ENCODE measurements around the gene RIPK4. TPM values are rescaled to one million over a fixed set of nuclear protein-coding genes. Genes with fewer than 3 reads are reported as not detected.

RIPK4 gene
- total and polyA plus RNA-seq, 2 of the 13 experiments (the other 11 are each of a cell fraction or from before 2014, with no cell fraction given), result 3.1 to 4.9 TPM

DNA sequence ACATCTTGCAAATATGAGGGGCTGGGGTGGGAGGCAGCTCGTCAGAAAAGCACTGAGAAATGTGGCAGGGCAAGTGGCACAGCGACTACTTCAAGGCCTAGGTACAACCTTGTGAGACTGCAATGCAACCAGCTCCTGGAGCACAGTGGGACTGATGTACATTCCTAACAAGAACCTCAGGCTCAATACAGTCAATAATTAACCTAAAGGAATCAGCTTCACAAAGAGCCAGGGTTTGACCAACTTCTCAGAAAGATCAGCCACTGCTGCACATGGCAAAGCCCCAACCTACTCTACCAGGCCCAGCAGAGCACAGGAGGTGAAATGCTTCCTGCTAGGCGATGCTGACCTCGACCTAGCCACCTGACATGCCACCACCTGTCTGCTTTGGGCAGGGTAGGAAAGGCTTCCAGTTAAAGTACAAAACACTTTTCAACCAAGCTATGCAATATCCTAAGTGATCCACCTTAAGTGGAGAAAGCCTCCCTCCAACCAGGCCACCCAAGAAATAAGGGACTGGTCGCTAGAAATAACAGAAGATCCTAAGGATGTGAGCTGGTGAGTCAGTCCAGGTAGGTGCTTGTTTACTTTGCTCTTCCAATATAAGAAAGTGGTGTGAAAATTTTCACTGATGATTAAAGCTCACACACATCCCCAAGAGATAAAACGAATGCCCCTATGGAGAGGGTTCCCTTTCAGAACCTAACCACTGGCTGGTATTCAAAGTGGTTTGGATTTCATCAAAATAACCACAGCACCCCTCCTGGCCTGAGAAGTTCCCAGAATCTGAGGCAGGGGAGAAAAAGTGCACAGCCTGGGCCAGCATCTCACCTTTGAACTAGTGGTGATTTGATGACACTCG is 2.1 kb downstream of the RIPK4 start (continued):
- TF ChIP-seq RFX1 (IDR thresholded peaks at IDR 0.05) (no peak), NR2F6 (IDR thresholded peaks at IDR 0.05) (no peak; the same call in 1 of the 2 replicates), NR2F6 (CRISPR knock-in tag; IDR thresholded peaks at IDR 0.05) (peak; percentile 44; the same call in 1 of the 2 replicates), GTF3A (CRISPR knock-in tag; conservative IDR thresholded peaks at IDR 0.05) (no peak), HNF4G (IDR thresholded peaks at IDR 0.05; ENCODE audit: borderline replicate concordance, low read depth, low read length) (no peak), HNF4G (CRISPR knock-in tag; IDR thresholded peaks at IDR 0.05; ENCODE audit: borderline replicate concordance, low read depth) (no peak), ZC3H4 (CRISPR knock-in tag; IDR thresholded peaks at IDR 0.05; ENCODE audit: borderline replicate concordance) (no peak), ZNF224 (CRISPR knock-in tag; IDR thresholded peaks at IDR 0.05) (no peak), SAP130 (CRISPR knock-in tag; IDR thresholded peaks at IDR 0.05; ENCODE audit: low read depth) (peak; percentile 72), HOXD1 (CRISPR knock-in tag; IDR thresholded peaks at IDR 0.05) (no peak), ASH2L (IDR thresholded peaks at IDR 0.05; ENCODE audit: insufficient read length, low read depth, low read length) (peak; percentile 1), FOXO1 (CRISPR knock-in tag; IDR thresholded peaks at IDR 0.05) (no peak), ZNF350 (CRISPR knock-in tag; IDR thresholded peaks at IDR 0.05; ENCODE audit: borderline replicate concordance, low read depth) (peak; percentile 4; the same call in 1 of the 2 replicates), SSRP1 (CRISPR knock-in tag; IDR thresholded peaks at IDR 0.05) (no peak), SOX13 (IDR thresholded peaks at IDR 0.05) (no peak), SOX13 (CRISPR knock-in tag; conservative IDR thresholded peaks at IDR 0.05 in 1 of 2, IDR thresholded peaks at IDR 0.05 in 1 of 2) (peak in 1 of 2 experiments; percentile 45; a peak in 1 of 4 replicates), BCL6 (CRISPR knock-in tag; IDR thresholded peaks at IDR 0.05) (peak; percentile 68)
- TF ChIP-seq, protein P1, sequence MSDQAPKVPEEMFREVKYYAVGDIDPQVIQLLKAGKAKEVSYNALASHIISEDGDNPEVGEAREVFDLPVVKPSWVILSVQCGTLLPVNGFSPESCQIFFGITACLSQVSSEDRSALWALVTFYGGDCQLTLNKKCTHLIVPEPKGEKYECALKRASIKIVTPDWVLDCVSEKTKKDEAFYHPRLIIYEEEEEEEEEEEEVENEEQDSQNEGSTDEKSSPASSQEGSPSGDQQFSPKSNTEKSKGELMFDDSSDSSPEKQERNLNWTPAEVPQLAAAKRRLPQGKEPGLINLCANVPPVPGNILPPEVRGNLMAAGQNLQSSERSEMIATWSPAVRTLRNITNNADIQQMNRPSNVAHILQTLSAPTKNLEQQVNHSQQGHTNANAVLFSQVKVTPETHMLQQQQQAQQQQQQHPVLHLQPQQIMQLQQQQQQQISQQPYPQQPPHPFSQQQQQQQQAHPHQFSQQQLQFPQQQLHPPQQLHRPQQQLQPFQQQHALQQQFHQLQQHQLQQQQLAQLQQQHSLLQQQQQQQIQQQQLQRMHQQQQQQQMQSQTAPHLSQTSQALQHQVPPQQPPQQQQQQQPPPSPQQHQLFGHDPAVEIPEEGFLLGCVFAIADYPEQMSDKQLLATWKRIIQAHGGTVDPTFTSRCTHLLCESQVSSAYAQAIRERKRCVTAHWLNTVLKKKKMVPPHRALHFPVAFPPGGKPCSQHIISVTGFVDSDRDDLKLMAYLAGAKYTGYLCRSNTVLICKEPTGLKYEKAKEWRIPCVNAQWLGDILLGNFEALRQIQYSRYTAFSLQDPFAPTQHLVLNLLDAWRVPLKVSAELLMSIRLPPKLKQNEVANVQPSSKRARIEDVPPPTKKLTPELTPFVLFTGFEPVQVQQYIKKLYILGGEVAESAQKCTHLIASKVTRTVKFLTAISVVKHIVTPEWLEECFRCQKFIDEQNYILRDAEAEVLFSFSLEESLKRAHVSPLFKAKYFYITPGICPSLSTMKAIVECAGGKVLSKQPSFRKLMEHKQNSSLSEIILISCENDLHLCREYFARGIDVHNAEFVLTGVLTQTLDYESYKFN (CRISPR knock-in tag; conservative IDR thresholded peaks at IDR 0.05), result 0 out of 2 replicates have a peak, but pooled peaks have one; percentile 25
- TF ChIP-seq, protein P2, sequence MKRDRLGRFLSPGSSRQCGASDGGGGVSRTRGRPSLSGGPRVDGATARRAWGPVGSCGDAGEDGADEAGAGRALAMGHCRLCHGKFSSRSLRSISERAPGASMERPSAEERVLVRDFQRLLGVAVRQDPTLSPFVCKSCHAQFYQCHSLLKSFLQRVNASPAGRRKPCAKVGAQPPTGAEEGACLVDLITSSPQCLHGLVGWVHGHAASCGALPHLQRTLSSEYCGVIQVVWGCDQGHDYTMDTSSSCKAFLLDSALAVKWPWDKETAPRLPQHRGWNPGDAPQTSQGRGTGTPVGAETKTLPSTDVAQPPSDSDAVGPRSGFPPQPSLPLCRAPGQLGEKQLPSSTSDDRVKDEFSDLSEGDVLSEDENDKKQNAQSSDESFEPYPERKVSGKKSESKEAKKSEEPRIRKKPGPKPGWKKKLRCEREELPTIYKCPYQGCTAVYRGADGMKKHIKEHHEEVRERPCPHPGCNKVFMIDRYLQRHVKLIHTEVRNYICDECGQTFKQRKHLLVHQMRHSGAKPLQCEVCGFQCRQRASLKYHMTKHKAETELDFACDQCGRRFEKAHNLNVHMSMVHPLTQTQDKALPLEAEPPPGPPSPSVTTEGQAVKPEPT (CRISPR knock-in tag; IDR thresholded peaks at IDR 0.05; ENCODE audit: low read depth), result peak; percentile 81; the same call in 1 of the 2 replicates
- TF ChIP-seq, protein P3, sequence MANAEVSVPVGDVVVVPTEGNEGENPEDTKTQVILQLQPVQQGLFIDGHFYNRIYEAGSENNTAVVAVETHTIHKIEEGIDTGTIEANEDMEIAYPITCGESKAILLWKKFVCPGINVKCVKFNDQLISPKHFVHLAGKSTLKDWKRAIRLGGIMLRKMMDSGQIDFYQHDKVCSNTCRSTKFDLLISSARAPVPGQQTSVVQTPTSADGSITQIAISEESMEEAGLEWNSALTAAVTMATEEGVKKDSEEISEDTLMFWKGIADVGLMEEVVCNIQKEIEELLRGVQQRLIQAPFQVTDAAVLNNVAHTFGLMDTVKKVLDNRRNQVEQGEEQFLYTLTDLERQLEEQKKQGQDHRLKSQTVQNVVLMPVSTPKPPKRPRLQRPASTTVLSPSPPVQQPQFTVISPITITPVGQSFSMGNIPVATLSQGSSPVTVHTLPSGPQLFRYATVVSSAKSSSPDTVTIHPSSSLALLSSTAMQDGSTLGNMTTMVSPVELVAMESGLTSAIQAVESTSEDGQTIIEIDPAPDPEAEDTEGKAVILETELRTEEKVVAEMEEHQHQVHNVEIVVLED (CRISPR knock-in tag; IDR thresholded peaks at IDR 0.05; ENCODE audit: borderline replicate concordance), result no peak
